HCT116 (cell line): ENCODE measurements around the gene DCHS2. TPM values are rescaled to one million over a fixed set of nuclear protein-coding genes. Genes with fewer than 3 reads are reported as not detected.

Experiments
- ATAC-seq: fragments of 200-7000 bp; cut with Tn5 transposase; 2 replicates; pipeline ENCODE4 v1.9.1; 2020; ENCODE audit warnings: mild to moderate bottlenecking, moderate library complexity
- BruUV-seq: library from RNA; stranded (reverse); fragments of 400-500 nt; replicated peaks from 2 replicates; lab custom pipeline; 2021; lab: Mats Ljungman, UMichigan
- CTCF ChIA-PET: fragments of 300-600 bp; sonication (Branson Sonifier 250); formaldehyde crosslinking; loops from one replicate; lab custom pipeline; 2021; ENCODE audit warnings: antibody characterized with exemption; lab: Charles Lee
- POLR2A ChIA-PET: fragments of 300-600, 350-600 bp; sonication (Branson Sonifier 250); formaldehyde crosslinking; loops from one replicate; lab custom pipeline; 2021; ENCODE audit warnings: antibody characterized with exemption; lab: Charles Lee
- RAD21 ChIA-PET, 2 experiments: fragments of 300-600 bp; sonication (Branson Sonifier 250); formaldehyde crosslinking; loops; one replicate each; lab custom pipeline; 2023; ENCODE audit warnings: low total read pairs in 2 of 2; ENCODE audit not compliant: uncharacterized antibody in 2 of 2, unreplicated experiment in 2 of 2, low non-redundant PET in 1 of 2; lab: Charles Lee
- DNase-seq: peaks from one replicate; pipeline ENCODE4 v3.0.0-alpha.2; 2010; ENCODE audit warnings: low read depth, low spot score
- H2AFZ ChIP-seq: fragments of 200-600 bp; shearing (Covaris generic), sonication (generic); 2 replicates; pipeline ENCODE4 v1.6.1; 2017; ENCODE audit warnings: low read depth, mixed run types, mixed read lengths, antibody characterized with exemption, low read length; ENCODE audit not compliant: poor library complexity, severe bottlenecking
- H3K27ac ChIP-seq: 2 replicates; pipeline ENCODE4 v1.5.1; 2012; ENCODE audit warnings: low read depth, low read length
- H3K27me3 ChIP-seq: fragments of 200-600 bp; sonication (generic); 2 replicates; pipeline ENCODE4 v1.6.1; 2016; ENCODE audit warnings: mixed run types, low read length, mixed read lengths; ENCODE audit not compliant: insufficient read depth
- H3K36me3 ChIP-seq, 2 experiments: fragments of 200-500 bp in 1 of 2; fragments of 200-600 bp in 1 of 2; sonication (Bioruptor generic) in 1 of 2; sonication (generic) in 1 of 2; 2 replicates each; pipeline versions ENCODE4 v1.5.1 to v1.6.1; 2014 to 2016; ENCODE audit warnings: low read length in 2 of 2, inconsistent platforms in 1 of 2, mixed read lengths in 1 of 2, mixed run types in 1 of 2; ENCODE audit not compliant: insufficient read depth in 2 of 2, control insufficient read depth in 1 of 2
- H3K4me1 ChIP-seq, 2 experiments: fragments of 200-600 bp in 1 of 2; sonication (generic) in 1 of 2; 2 replicates each; pipeline versions ENCODE4 v1.5.1 to v1.6.1; 2012 to 2017; ENCODE audit warnings: low read length in 2 of 2, inconsistent platforms in 1 of 2, mild to moderate bottlenecking in 1 of 2, mixed read lengths in 1 of 2, mixed run types in 1 of 2, moderate library complexity in 1 of 2; ENCODE audit not compliant: insufficient read depth in 2 of 2, control insufficient read depth in 1 of 2
- H3K4me2 ChIP-seq: fragments of 200-600 bp; sonication (generic); 2 replicates; pipeline ENCODE4 v1.6.1; 2017; ENCODE audit warnings: mixed run types, low read length, mixed read lengths
- H3K4me3 ChIP-seq, 2 experiments: fragments of 200-600 bp in 1 of 2; sonication (generic) in 1 of 2; replicated peaks in 1 of 2; 2 replicates each; pipeline ENCODE4 v1.5.1; 2011 to 2016; ENCODE audit warnings: low read length in 2 of 2, control low read depth in 1 of 2, low read depth in 1 of 2, mild to moderate bottlenecking in 1 of 2, mixed read lengths in 1 of 2, mixed run types in 1 of 2
- H3K79me2 ChIP-seq: fragments of 200-600 bp; sonication (generic); 2 replicates; pipeline ENCODE4 v1.6.1; 2017; ENCODE audit warnings: mild to moderate bottlenecking, mixed run types, low read length, moderate library complexity, mixed read lengths; ENCODE audit not compliant: insufficient read depth
- H3K9ac ChIP-seq: fragments of 200-600 bp; sonication (generic); 2 replicates; pipeline ENCODE4 v1.6.1; 2016; ENCODE audit warnings: low read length, mixed read lengths
- H3K9me2 ChIP-seq: fragments of 200-600 bp; sonication (generic), shearing (Covaris generic); 2 replicates; pipeline ENCODE4 v1.6.1; 2017; ENCODE audit warnings: mixed run types, mild to moderate bottlenecking, moderate library complexity; ENCODE audit not compliant: insufficient read depth
- H3K9me3 ChIP-seq, 2 experiments: fragments of 200-500 bp in 1 of 2; fragments of 200-600 bp in 1 of 2; sonication (Bioruptor generic) in 1 of 2; sonication (generic) in 1 of 2; 2 replicates each; pipeline ENCODE4 v1.6.1; 2014 to 2017; ENCODE audit warnings: low read length in 2 of 2, mixed read lengths in 2 of 2, inconsistent platforms in 1 of 2, low read depth in 1 of 2, mild to moderate bottlenecking in 1 of 2, mixed run types in 1 of 2, moderate library complexity in 1 of 2; ENCODE audit not compliant: control insufficient read depth in 1 of 2, insufficient read depth in 1 of 2
- H4K20me1 ChIP-seq: fragments of 200-600 bp; sonication (generic), shearing (Covaris generic); 2 replicates; pipeline ENCODE4 v1.6.1; 2017; ENCODE audit warnings: mixed run types, mild to moderate bottlenecking, moderate library complexity; ENCODE audit not compliant: insufficient read depth
- ATF3 ChIP-seq: IDR thresholded peaks from 2 replicates; pipeline ENCODE4 v1.6.1; 2012
- CEBPB ChIP-seq: IDR thresholded peaks from 2 replicates; pipeline ENCODE4 v1.6.1; 2012; ENCODE audit warnings: low read depth
- EGR1 ChIP-seq: IDR thresholded peaks from 2 replicates; pipeline ENCODE4 v1.6.1; 2012; ENCODE audit warnings: low read depth
- ELF1 ChIP-seq: IDR thresholded peaks from 2 replicates; pipeline ENCODE4 v1.6.1; 2012; ENCODE audit warnings: low read depth, borderline replicate concordance
- POLR2A ChIP-seq: IDR thresholded peaks from 2 replicates; pipeline ENCODE4 v1.7.0; 2011; ENCODE audit warnings: borderline replicate concordance; ENCODE audit not compliant: insufficient read depth, insufficient read length; ENCODE audit errors: extremely low read depth
- POLR2AphosphoS5 ChIP-seq: IDR thresholded peaks from 2 replicates; pipeline ENCODE4 v1.6.1; 2011; ENCODE audit warnings: mild to moderate bottlenecking, low read depth, low read length, moderate library complexity
- REST ChIP-seq: IDR thresholded peaks from 2 replicates; pipeline ENCODE4 v1.6.1; 2012; ENCODE audit warnings: low read depth
- SIN3A ChIP-seq: IDR thresholded peaks from 2 replicates; pipeline ENCODE4 v1.6.1; 2012; ENCODE audit warnings: low read depth
- SP1 ChIP-seq: IDR thresholded peaks from 2 replicates; pipeline ENCODE4 v1.6.1; 2012; ENCODE audit warnings: low read depth
- YY1 ChIP-seq: IDR thresholded peaks from 2 replicates; pipeline ENCODE4 v1.6.1; 2011; ENCODE audit warnings: low read length, low read depth, moderate library complexity, mild to moderate bottlenecking; ENCODE audit not compliant: insufficient replicate concordance; ENCODE audit errors: extremely low read depth
- ZNF274 ChIP-seq: fragments of 200-500 bp; sonication (Bioruptor generic); IDR thresholded peaks from 2 replicates; pipeline ENCODE4 v1.6.1; 2014; ENCODE audit warnings: mild to moderate bottlenecking, low read depth, low read length, inconsistent platforms
- intact Hi-C: fragments of 100-400 bp; cut with micrococcal nuclease; formaldehyde crosslinking; loops from 2 replicates; pipeline ENCODE4 v1.10.0; 2022
- total RNA-seq: library from RNA; stranded (reverse); gene quantifications from one replicate; pipeline ENCODE4 v1.2.1, GENCODE V29; 2021; ENCODE audit not compliant: unreplicated experiment
- TF ChIP-seq, protein P1 (sequence below): IDR thresholded peaks from 2 replicates; pipeline ENCODE4 v1.6.1; 2011; ENCODE audit warnings: mild to moderate bottlenecking, low read length, moderate library complexity; ENCODE audit not compliant: insufficient replicate concordance; ENCODE audit errors: extremely low read depth

Gene DCHS2
- total RNA-seq, 1 experiment from 2014 or later, result 0.05 TPM

- DNase-seq, result no peak
- Histone ChIP-seq H3K27ac (no peak overlapping the region), H3K9ac (no peak overlapping the region), H3K4me2 (no peak overlapping the region), H3K4me3 (no peak overlapping the region), H3K9me2 (no peaks in the 10 kb centered on the region), H4K20me1 (no peaks in the 10 kb centered on the region), H3K79me2 (no peaks in the 10 kb centered on the region), H3K36me3 (no peaks in the 10 kb centered on the region), H2AFZ (no peak overlapping the region), H3K27me3 (no peaks in the 10 kb centered on the region; the same call in 1 of the 2 replicates), H3K4me1 (no peaks in the 10 kb centered on the region), H3K9me3 (no peaks in the 10 kb centered on the region)
- ATAC-seq, result no peak
- intact Hi-C loops, result no loop called here
- ChIA-PET POLR2A (no interaction called here), CTCF (no interaction called here), RAD21 (no interaction called here)
- TF ChIP-seq REST (no peak), POLR2AphosphoS5 (no peak), ELF1 (no peak), ATF3 (no peak), CEBPB (no peak), SIN3A (no peak), EGR1 (no peak), ZNF274 (no peak), YY1 (no peak), POLR2A (no peak), SP1 (no peak)
- TF ChIP-seq, protein P1, sequence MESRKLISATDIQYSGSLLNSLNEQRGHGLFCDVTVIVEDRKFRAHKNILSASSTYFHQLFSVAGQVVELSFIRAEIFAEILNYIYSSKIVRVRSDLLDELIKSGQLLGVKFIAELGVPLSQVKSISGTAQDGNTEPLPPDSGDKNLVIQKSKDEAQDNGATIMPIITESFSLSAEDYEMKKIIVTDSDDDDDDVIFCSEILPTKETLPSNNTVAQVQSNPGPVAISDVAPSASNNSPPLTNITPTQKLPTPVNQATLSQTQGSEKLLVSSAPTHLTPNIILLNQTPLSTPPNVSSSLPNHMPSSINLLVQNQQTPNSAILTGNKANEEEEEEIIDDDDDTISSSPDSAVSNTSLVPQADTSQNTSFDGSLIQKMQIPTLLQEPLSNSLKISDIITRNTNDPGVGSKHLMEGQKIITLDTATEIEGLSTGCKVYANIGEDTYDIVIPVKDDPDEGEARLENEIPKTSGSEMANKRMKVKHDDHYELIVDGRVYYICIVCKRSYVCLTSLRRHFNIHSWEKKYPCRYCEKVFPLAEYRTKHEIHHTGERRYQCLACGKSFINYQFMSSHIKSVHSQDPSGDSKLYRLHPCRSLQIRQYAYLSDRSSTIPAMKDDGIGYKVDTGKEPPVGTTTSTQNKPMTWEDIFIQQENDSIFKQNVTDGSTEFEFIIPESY, result no peak
- no TSS peak for BruUV-seq
Observed at GRCh38 chr4:154194649-154195048, 296.9 kb downstream of the DCHS2 start.
